Stimulated activated CD8-positive, alpha-beta memory T cell treated with anti-CD3 and anti-CD28 coated beads, Interleukin-7, amount 100 ng/mL, for 48 hours (primary cell): ENCODE data around the gene TOPBP1.
"Not testable (repeated sequence)": the region's sequence is repeated elsewhere in the genome, so short reads cannot be mapped to it uniquely, and the experiment has no call there.

Source experiments
- DNase-seq, 2 donors: peaks; one replicate each; pipeline ENCODE4 v3.0.0-alpha.2; 2020; ENCODE audit warnings: low read depth in 1 of 2; ENCODE audit errors: extremely low read depth in 1 of 2

TOPBP1 gene

DNA sequence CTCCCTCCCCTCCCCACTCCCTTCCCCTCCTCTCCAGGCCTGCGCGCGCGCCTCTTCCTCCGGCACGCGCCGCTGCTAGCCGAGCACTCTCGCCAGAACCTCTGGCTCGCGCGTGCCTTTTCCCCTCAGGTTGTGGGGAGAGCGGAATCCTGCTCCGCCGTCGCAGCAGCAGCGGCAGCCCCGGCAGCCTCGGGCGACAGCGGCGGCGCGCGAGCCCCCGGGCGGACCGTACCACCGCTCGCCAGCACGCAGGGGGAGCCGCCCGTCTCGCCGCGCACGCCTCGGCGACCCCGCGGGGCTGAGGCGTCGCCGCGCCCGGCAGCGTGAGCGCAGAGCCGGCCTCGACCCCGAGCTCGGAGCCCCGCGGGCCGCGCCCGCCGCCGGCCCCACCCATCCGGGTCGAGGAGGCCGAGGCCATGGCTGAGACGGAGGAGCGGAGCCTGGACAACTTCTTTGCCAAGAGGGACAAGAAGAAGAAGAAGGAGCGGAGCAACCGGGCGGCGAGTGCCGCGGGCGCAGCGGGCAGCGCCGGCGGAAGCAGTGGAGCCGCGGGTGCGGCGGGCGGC, 88.0 kb downstream of the TOPBP1 start, which contains the start of gene CDV3:
Gene CDV3, plus strand, starts transcription at position 58 of the 566 bp plus-strand sequence. Its CDS starts 359 bp downstream, at position 417.
- DNase-seq: no peak

GRCh38 chr3:133573054-133573628, 88.6 kb downstream of the TOPBP1 start:
- DNase-seq: peak; percentile 100

DNA sequence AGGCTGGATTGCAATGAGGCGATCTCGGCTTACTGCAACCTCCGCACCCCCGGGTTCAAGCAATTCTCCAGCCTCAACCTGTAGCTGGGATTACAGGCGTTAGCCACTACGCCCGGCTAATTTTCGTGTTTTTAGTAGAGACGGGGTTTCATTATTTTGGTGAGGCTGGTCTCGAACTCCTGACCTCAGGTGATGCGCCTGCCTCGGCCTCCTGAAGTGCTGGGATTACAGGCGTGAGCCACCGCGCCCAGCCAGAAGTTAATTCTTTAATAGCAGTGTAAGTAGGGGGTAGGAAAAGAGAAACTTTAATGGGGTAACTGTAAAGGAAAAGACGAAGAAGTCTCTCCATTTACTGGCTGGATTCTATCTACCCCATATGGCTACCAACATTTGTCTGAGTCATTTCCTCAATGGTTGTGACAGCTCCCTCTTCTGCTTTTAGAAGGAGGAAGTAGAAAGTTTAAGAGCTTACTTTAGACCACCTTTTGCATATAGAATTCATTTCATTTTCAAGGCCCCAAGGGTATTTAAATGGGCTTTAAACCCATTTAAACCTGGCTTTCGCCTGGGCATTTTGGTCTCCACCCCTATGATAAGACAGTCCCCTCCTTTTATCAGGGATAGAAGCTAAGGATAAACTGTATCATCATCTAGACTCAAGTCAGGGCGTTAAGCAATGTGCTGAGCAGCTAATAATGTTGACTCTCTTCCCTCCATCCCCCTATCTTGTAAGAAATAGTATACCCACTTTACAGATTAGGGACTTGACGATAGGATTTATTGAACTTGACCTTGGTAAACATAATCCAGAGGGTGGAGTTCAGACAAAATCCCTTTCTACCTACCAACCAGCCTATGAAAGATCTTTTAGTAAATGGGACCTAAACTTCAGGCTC, 89.3 kb downstream of the TOPBP1 start:
- DNase-seq: no peak

DNA sequence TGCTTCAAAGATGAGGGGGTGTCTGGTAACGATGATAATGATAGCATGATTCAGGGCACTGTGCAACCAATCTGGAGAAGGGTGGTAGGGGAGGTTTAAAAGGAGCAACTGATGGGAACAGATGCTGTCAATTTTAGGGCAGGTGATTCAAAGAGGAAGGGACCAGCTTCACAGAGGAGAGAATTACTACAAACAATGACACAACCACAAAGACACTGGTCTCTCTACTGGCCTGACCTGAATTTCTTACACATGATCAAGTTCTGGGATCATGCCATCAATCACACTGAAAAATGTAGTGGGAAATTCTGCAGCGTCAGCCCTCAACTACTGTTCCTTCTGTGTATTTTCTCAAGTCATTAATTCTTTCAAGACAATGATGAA, 90.8 kb downstream of the TOPBP1 start:
- no peak for DNase-seq

DNA sequence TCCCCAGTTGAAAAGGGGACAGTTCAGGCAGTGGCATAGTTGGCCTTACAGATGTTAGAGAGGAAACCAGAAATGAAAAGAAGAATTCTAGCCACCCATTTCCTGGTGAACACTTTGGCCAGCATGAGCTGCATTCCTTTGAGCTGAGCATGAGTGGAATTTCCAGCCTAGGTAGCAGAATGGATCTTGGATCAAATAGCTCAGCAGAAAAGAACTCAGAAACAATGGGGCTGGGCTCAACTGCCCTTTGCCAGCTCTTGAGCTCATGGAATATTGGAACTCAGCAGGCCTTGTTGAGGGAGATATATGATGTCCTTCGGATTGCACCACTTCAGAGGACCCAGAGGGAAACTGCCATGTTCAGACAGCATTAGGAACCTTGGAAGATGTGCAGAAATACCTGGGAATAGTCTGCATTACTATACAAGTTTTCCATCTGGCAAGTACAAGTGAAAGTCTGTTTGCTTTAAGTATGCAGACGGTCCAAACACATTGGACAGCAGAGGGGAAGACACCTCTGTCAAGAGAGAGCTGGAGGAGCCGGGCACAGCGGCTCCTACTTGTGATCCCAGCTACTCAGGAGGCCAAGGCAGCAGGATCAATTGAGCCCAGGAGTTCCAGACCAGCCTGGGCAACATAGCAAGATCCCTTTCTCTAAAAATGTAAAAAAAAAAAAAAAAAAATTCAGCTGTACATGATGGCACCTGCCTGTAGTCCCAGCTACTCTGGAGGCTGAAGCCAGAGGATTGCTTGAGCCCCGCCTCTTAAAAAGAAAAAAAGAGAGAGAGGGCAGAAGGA, 91.4 kb downstream of the TOPBP1 start:
- no peak for DNase-seq

DNA sequence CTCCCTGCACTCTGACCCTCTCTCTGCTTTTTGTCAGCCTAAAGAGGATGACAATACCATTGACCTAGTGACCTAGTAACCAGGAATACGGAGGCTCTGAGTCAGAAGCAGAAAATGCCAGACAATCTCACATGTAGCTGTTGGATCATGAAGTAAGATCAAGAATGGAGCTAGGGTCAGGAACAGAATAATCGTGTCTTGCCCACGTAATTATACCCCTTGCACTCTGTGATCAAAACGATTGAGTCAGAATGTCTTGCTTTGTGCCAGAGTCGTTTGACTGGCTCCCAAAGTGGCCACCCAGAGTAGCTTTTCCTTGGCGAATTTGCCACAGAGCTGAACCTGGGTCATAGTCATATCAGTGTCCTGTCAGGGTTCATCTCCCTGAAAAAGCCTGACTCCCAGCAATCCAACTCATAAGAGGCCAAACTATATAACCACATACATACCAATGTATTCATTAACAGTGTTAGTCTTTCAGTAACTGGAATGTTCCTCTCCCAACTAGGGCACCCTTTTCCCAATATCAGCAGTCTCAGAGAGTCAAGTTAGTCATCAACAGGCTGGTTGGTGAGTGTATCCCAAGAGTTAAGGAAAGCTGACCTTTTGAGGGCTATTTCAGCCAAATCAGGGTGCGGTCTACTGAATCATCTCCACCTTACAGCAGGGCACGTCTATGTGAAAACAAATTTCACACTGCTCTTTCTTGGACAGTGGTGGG, 93.3 kb downstream of the TOPBP1 start:
- no peak for DNase-seq

DNA sequence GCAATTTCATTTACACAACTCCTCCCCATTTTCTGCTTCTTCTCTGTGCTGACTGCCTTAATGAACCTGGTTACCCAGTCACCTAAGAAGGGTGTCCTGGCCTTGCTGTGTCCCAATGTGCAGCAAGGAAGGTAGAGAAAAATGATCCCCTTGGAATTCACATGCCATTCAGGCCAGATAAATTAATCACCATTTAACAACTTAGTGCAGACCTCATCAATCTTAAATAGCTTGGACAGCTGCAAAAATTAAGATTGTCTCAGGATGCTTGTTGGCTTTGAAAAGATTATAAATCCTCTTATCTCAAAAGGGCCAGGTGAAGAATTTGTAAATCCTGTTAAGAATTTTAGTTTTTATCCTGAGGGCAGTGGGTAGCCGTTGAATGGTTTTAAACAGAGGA, 97.9 kb downstream of the TOPBP1 start:
- DNase-seq: no peak

- DNase-seq: no peak
Observed at GRCh38 chr3:133563186-133563591, 98.6 kb downstream of the TOPBP1 start.

- DNase-seq: no peak
Observed at GRCh38 chr3:133562376-133562775, 99.4 kb downstream of the TOPBP1 start.

GRCh38 chr3:133561679-133562078, 100.1 kb downstream of the TOPBP1 start:
- no peak for DNase-seq

- DNase-seq: not testable (repeated sequence)
Observed at GRCh38 chr3:133551589-133551988, 110.2 kb downstream of the TOPBP1 start.
